Measurements from ENCODE around the gene LIG1.

DNA sequence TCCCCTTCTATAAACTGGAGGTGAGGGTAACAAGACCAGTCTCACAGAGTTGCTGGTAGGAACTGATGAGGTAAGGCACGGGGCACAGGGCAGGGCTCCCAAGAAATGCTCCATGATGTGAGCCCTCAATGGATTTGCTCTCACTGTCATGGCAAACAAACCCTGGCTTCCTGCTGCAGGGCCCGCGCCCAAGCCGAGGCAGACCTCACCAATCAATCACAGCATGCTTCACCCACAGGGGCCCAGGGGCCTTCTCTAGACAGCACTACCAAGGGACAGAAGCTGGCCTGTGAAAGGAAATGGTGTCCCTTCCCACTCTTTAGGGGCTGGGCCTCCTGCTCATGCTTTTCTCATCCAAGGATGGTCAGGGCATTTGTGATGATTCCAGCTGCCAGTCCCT lies 33.6 kb downstream of the LIG1 start:
- TF ChIP-seq, protein P1, sequence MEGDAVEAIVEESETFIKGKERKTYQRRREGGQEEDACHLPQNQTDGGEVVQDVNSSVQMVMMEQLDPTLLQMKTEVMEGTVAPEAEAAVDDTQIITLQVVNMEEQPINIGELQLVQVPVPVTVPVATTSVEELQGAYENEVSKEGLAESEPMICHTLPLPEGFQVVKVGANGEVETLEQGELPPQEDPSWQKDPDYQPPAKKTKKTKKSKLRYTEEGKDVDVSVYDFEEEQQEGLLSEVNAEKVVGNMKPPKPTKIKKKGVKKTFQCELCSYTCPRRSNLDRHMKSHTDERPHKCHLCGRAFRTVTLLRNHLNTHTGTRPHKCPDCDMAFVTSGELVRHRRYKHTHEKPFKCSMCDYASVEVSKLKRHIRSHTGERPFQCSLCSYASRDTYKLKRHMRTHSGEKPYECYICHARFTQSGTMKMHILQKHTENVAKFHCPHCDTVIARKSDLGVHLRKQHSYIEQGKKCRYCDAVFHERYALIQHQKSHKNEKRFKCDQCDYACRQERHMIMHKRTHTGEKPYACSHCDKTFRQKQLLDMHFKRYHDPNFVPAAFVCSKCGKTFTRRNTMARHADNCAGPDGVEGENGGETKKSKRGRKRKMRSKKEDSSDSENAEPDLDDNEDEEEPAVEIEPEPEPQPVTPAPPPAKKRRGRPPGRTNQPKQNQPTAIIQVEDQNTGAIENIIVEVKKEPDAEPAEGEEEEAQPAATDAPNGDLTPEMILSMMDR (IDR thresholded peaks at IDR 0.05): no peak
- TF ChIP-seq POLR2AphosphoS5 (IDR thresholded peaks at IDR 0.05; ENCODE audit: low read depth, low read length): no peak
- TF ChIP-seq, protein P2, sequence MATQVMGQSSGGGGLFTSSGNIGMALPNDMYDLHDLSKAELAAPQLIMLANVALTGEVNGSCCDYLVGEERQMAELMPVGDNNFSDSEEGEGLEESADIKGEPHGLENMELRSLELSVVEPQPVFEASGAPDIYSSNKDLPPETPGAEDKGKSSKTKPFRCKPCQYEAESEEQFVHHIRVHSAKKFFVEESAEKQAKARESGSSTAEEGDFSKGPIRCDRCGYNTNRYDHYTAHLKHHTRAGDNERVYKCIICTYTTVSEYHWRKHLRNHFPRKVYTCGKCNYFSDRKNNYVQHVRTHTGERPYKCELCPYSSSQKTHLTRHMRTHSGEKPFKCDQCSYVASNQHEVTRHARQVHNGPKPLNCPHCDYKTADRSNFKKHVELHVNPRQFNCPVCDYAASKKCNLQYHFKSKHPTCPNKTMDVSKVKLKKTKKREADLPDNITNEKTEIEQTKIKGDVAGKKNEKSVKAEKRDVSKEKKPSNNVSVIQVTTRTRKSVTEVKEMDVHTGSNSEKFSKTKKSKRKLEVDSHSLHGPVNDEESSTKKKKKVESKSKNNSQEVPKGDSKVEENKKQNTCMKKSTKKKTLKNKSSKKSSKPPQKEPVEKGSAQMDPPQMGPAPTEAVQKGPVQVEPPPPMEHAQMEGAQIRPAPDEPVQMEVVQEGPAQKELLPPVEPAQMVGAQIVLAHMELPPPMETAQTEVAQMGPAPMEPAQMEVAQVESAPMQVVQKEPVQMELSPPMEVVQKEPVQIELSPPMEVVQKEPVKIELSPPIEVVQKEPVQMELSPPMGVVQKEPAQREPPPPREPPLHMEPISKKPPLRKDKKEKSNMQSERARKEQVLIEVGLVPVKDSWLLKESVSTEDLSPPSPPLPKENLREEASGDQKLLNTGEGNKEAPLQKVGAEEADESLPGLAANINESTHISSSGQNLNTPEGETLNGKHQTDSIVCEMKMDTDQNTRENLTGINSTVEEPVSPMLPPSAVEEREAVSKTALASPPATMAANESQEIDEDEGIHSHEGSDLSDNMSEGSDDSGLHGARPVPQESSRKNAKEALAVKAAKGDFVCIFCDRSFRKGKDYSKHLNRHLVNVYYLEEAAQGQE (IDR thresholded peaks at IDR 0.05; ENCODE audit: insufficient read depth in 1 of 2, low read depth in 2 of 2, low read length in 1 of 2): no peak

Measured in Panc1 (cell line).